Jurkat, Clone E6-1 (cell line): ENCODE results near the gene PITPNC1.
"Not testable (repeated sequence)": the region's sequence is repeated elsewhere in the genome, so short reads cannot be mapped to it uniquely, and the experiment has no call there.

Experiments
- DNase-seq: peaks from one replicate; pipeline ENCODE4 v3.0.0-alpha.2; 2011; ENCODE audit warnings: low read depth, low spot score
- H3K4me3 ChIP-seq: 2 replicates; pipeline ENCODE4 v1.5.1; 2011; ENCODE audit warnings: mild to moderate bottlenecking, low read length, control low read depth, moderate library complexity

The PITPNC1 gene

DNA sequence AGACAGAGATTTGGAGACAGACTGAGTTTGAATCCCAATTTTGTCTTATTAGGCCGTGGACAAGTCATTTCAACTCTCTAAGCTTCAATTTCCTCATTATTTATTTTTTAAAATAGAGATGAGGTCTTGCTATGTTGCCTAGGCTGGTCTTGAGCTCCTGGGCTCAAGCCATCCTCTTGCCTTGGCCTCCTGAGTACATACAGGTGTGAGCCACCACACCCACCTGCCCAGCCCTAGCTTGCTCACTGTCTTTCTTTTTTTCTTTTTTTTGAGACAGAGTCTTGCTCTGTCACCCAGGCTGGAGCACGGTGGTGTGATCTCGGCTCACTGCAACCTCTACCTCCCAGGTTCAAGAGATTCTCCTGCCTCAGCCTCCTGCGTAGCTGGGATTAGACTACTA, 45.2 kb downstream of the PITPNC1 start:
- H3K4me3 ChIP-seq, DNase-seq: not testable (repeated sequence)

DNA sequence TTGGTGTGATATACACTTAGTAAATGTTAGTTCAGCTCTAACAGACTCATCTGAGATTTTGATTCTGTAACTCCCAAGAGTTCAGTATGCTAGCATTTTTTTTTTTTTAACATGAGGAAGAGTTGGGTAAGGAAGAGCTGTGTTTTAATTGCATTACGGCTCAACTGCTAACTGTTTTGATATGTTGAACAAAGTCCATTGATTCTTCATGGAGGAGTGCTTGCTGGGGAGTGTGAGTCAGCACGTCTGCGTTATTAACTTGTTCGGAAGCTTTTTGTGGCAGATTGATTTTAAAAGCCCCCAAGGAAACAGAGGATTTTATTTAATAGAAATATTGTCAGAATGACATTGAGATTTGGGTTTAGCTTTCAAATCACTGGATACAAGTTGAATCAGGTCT, 45.8 kb downstream of the PITPNC1 start:
- no peak overlapping the region for H3K4me3 ChIP-seq
- DNase-seq = no peak

GRCh38 chr17:67425571-67426160, 48.6 kb downstream of the PITPNC1 start:
- DNase-seq = no peak
- H3K4me3 ChIP-seq = no peak overlapping the region

GRCh38 chr17:67427424-67427823, 50.3 kb downstream of the PITPNC1 start:
- no peak overlapping the region for H3K4me3 ChIP-seq
- no peak for DNase-seq

DNA sequence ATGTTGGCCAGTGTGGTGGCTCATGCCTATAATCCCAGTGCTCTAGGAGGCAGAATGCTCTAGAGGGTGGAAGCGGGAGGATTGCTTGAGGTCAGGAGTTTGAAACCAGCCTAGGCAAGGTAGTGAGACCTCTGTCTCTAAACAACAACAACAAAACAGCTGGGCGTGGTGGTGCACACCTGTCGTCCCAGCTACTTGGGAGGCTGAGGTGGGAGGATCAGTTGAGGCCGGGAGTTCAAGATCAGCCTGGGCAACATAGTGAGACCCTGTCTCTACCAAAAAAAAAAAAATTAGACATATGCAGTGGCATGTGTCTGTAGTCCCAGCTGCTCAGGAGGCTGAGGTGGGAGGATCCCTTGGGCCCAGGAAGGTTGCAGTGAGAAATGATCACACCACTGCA, 53.4 kb downstream of the PITPNC1 start:
- not testable (repeated sequence) for H3K4me3 ChIP-seq, DNase-seq

- DNase-seq = no peak
- H3K4me3 ChIP-seq = no peak overlapping the region
These were observed 54.4 kb downstream of the PITPNC1 start for GRCh38 chr17:67431249-67432015.

GRCh38 chr17:67433248-67433924, 56.3 kb downstream of the PITPNC1 start:
- DNase-seq = no peak
- H3K4me3 ChIP-seq = no peak overlapping the region

DNA sequence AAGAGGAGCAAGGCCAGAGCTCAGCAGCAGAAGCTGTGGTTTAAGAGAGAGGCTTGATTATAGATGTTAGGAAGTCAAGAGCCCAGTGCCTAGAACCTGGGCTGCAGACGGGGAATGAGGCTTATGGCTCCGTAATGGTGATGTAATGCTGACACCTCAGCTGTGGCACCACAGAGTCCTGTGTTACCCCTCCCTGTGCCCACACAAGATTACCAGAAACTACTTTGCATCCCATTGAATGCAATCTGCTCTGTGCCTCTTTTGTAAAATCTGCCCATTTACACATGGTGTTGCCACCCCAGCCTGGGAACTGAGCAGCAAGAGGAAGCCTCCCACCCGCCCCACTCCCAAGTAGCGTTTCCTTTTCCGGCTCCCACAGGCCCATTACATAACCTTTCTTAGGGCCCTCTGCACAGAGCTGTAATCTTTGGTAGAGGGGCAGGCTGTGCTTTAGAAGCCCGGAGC, 57.0 kb downstream of the PITPNC1 start:
- H3K4me3 ChIP-seq = no peak overlapping the region
- no peak for DNase-seq

DNA sequence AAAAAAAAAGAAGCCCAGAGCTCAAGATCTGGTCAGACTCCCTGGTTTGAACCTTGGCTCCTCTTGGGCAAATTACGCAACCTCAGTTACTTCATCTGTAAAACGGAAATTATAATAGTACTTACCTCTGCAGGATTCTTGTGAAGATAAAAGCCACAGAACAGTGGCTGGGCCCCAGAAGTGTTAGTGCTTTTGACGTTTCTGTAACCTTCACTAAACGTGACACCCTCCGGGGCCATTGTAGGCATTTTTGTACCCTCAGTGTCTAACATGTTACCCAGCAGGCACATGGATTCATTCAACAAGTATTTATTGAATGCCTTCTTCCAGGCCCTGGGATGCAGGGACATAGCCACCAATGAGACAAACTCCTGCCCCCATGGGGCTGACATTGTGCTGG, 58.0 kb downstream of the PITPNC1 start:
- peak; percentile 85 for DNase-seq
- H3K4me3 ChIP-seq = no peak overlapping the region

GRCh38 chr17:67435786-67436185, 58.7 kb downstream of the PITPNC1 start:
- H3K4me3 ChIP-seq = no peak overlapping the region
- no peak for DNase-seq

GRCh38 chr17:67436233-67436632, 59.2 kb downstream of the PITPNC1 start:
- no peak for DNase-seq

GRCh38 chr17:67438667-67439066, 61.6 kb downstream of the PITPNC1 start:
- no peak for DNase-seq
- H3K4me3 ChIP-seq = no peak overlapping the region

More at GRCh38 chr17:67436233-67436632, 59.2 kb downstream of the PITPNC1 start:
- no peak overlapping the region for H3K4me3 ChIP-seq

- no peak for DNase-seq
These were observed 62.2 kb downstream of the PITPNC1 start for GRCh38 chr17:67439269-67439668.

GRCh38 chr17:67440277-67441051, 63.4 kb downstream of the PITPNC1 start:
- H3K4me3 ChIP-seq = peak overlapping the region; percentile 46
- DNase-seq = no peak

More at GRCh38 chr17:67439269-67439668, 62.2 kb downstream of the PITPNC1 start:
- no peak overlapping the region for H3K4me3 ChIP-seq

- peak overlapping the region; percentile 46 for H3K4me3 ChIP-seq
- DNase-seq = peak; percentile 93
These were observed 64.2 kb downstream of the PITPNC1 start for GRCh38 chr17:67441052-67441895.

DNA sequence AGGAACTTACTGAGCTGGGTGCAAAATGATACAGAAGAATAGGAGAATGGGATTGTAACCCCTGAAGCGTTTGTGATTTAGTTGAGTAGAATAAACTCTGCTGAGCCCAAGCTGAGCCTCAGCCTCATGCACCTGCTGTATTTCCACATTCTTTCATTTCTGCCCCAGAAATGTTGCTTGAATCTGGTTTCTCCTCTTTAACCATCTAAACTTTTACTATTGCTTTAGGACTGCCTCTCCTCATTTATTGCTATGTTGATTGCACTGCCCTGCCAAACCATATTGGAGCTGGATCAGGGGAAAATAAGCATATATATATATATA, 64.8 kb downstream of the PITPNC1 start:
- no peak for DNase-seq
- peak overlapping the region; percentile 46 for H3K4me3 ChIP-seq

- DNase-seq = no peak
- no peak overlapping the region for H3K4me3 ChIP-seq
These were observed 65.9 kb downstream of the PITPNC1 start for GRCh38 chr17:67442787-67443624.
